H1 (cell line): Measurements from ENCODE around the gene MGST2. TPM values are rescaled to one million over a fixed set of nuclear protein-coding genes. Genes with fewer than 3 reads are reported as not detected.

ENCODE experiments used
- ASH2L ChIP-seq: fragments of 200-600, 300-600 bp; sonication (generic); IDR thresholded peaks from one replicate; pipeline ENCODE4 v1.7.1; 2017; ENCODE audit warnings: low read length
- CBX8 ChIP-seq: fragments of 300-800, 300-1000 bp; sonication (generic); IDR thresholded peaks from 2 replicates; pipeline ENCODE4 v1.7.1; 2016; ENCODE audit warnings: low read depth, low read length, borderline replicate concordance
- CREB1 ChIP-seq: IDR thresholded peaks from 2 replicates; pipeline ENCODE4 v1.6.1; 2012; ENCODE audit warnings: inconsistent platforms
- GABPA ChIP-seq: IDR thresholded peaks from 2 replicates; pipeline ENCODE4 v1.6.1; 2011; ENCODE audit warnings: mild to moderate bottlenecking, low read length, moderate library complexity, borderline replicate concordance; ENCODE audit not compliant: insufficient read depth
- GTF2F1 ChIP-seq: IDR thresholded peaks from 2 replicates; pipeline ENCODE4 v1.6.1; 2012; ENCODE audit warnings: low read depth, low read length, improper control_type of control experiment, borderline replicate concordance
- PHF8 ChIP-seq: fragments of 200-600 bp; sonication (generic); conservative IDR thresholded peaks from 2 replicates; pipeline ENCODE4 v1.7.1; 2012; ENCODE audit warnings: low read depth, mild to moderate bottlenecking, inconsistent platforms, low read length, moderate library complexity
- POLR2A ChIP-seq, 2 experiments: IDR thresholded peaks; 1 replicate in 1 of 2; 2 replicates in 1 of 2; pipeline ENCODE4 v1.6.1; 2011; ENCODE audit warnings: low read depth in 2 of 2, low read length in 2 of 2, mild to moderate bottlenecking in 2 of 2; ENCODE audit errors: control extremely low read depth in 1 of 2
- RBBP5 ChIP-seq: IDR thresholded peaks from 2 replicates; pipeline ENCODE4 v1.7.1; 2012; ENCODE audit warnings: low read depth, mild to moderate bottlenecking, inconsistent platforms, low read length, moderate library complexity, borderline replicate concordance
- RNF2 ChIP-seq: fragments of 200-900, 300-1000 bp; sonication (generic); IDR thresholded peaks from 2 replicates; pipeline ENCODE4 v1.7.1; 2016; ENCODE audit warnings: borderline replicate concordance, low read depth, mild to moderate bottlenecking, antibody characterized with exemption, low read length; ENCODE audit not compliant: poor library complexity, severe bottlenecking; ENCODE audit errors: missing control alignments
- SAP30 ChIP-seq: fragments of 300-600 bp; sonication (generic); IDR thresholded peaks from 2 replicates; pipeline ENCODE4 v1.7.1; 2012; ENCODE audit warnings: low read length, moderate library complexity, mild to moderate bottlenecking, inconsistent platforms; ENCODE audit not compliant: insufficient read depth, insufficient replicate concordance
- SIN3A ChIP-seq, 2 experiments: IDR thresholded peaks in 1 of 2; conservative IDR thresholded peaks in 1 of 2; 2 replicates each; pipeline ENCODE4 v1.6.1; 2011 to 2012; ENCODE audit warnings: low read length in 2 of 2, improper control_type of control experiment in 1 of 2, low read depth in 1 of 2, mild to moderate bottlenecking in 1 of 2
- SIX5 ChIP-seq: IDR thresholded peaks from 2 replicates; pipeline ENCODE4 v1.6.1; 2011; ENCODE audit warnings: mild to moderate bottlenecking, low read depth, low read length
- SUZ12 ChIP-seq: fragments of 200-600 bp; sonication (generic); IDR thresholded peaks from 2 replicates; pipeline ENCODE4 v1.6.1; 2012; ENCODE audit warnings: mild to moderate bottlenecking, inconsistent platforms, low read length, moderate library complexity, mixed read lengths
- TAF1 ChIP-seq: IDR thresholded peaks from 2 replicates; pipeline ENCODE4 v1.6.1; 2011; ENCODE audit warnings: mild to moderate bottlenecking, low read depth, low read length
- TBP ChIP-seq: IDR thresholded peaks from 2 replicates; pipeline ENCODE4 v1.6.1; 2011; ENCODE audit warnings: low read depth, low read length, improper control_type of control experiment
- TEAD4 ChIP-seq: IDR thresholded peaks from 2 replicates; pipeline ENCODE4 v1.6.1; 2012; ENCODE audit warnings: low read depth, low read length, inconsistent platforms, mixed read lengths
- YY1 ChIP-seq: IDR thresholded peaks from 2 replicates; pipeline ENCODE4 v1.6.1; 2011; ENCODE audit warnings: low read depth, mild to moderate bottlenecking, low read length
- ZNF274 ChIP-seq: IDR thresholded peaks from 2 replicates; pipeline ENCODE4 v1.7.0; 2012; ENCODE audit warnings: low read length, borderline replicate concordance; ENCODE audit errors: extremely low read depth
- polyA plus RNA-seq, 7 experiments: library from polyadenylated mRNA; depleted of rRNA in 3 of 7; stranded (reverse) in 5 of 7; unstranded in 2 of 7; fragments of >200 nt in 5 of 7; fragments of 200-250 nt in 2 of 7; gene quantifications; 1 replicate in 5 of 7; 2 replicates in 1 of 7; 4 replicates in 1 of 7; pipeline versions ENCODE4 v1.2.1 to v1.2.3, GENCODE V29; 2011 to 2013; ENCODE audit warnings: missing spikeins in 2 of 7, mixed read lengths in 2 of 7
- total RNA-seq: library from RNA; stranded (reverse); fragmentation: NEBNext Ultra II Directional; extraction: Animal tissue kit (Norgen Biotek cat#: 25700); gene quantifications from 2 replicates; pipeline ENCODE4 v1.2.1, GENCODE V29; 2021
- TF ChIP-seq, protein P1 (sequence below): IDR thresholded peaks from 2 replicates; pipeline ENCODE4 v1.6.1; 2012; ENCODE audit warnings: inconsistent platforms
- TF ChIP-seq, protein P2 (sequence below): IDR thresholded peaks from 2 replicates; pipeline ENCODE4 v1.6.1; 2011; ENCODE audit warnings: low read length, improper control_type of control experiment
- TF ChIP-seq, protein P3 (sequence below): IDR thresholded peaks from 2 replicates; pipeline ENCODE4 v1.6.1; 2012; ENCODE audit warnings: inconsistent platforms

MGST2 gene
- total and polyA plus RNA-seq, 2 of the 8 experiments (the other 6 are each of a cell fraction or from before 2014, with no cell fraction given), result 8.0 to 13.6 TPM

- TF ChIP-seq TEAD4, result peak; percentile 38; the same call in 1 of the 2 replicates
- 0 out of 2 replicates have a peak, but pooled peaks have one; percentile 29 for TF ChIP-seq GABPA
- no peak for TF ChIP-seq SUZ12
- TF ChIP-seq CBX8, result no peak
- TF ChIP-seq SIX5, result no peak
- peak; percentile 71 for TF ChIP-seq TAF1
- peak; percentile 60; the same call in 1 of the 2 replicates for TF ChIP-seq RBBP5
- TF ChIP-seq ZNF274, result no peak
- TF ChIP-seq, protein P1, sequence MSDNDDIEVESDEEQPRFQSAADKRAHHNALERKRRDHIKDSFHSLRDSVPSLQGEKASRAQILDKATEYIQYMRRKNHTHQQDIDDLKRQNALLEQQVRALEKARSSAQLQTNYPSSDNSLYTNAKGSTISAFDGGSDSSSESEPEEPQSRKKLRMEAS, result peak; percentile 66; the same call in 1 of the 2 replicates
- TF ChIP-seq, protein P2, sequence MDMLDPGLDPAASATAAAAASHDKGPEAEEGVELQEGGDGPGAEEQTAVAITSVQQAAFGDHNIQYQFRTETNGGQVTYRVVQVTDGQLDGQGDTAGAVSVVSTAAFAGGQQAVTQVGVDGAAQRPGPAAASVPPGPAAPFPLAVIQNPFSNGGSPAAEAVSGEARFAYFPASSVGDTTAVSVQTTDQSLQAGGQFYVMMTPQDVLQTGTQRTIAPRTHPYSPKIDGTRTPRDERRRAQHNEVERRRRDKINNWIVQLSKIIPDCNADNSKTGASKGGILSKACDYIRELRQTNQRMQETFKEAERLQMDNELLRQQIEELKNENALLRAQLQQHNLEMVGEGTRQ, result no peak
- TF ChIP-seq POLR2A (IDR thresholded peaks at IDR 0.05; ENCODE audit: control extremely low read depth in 1 of 2, low read depth in 2 of 2, low read length in 2 of 2), result peak; percentile 21 to 30
- TF ChIP-seq, protein P3, sequence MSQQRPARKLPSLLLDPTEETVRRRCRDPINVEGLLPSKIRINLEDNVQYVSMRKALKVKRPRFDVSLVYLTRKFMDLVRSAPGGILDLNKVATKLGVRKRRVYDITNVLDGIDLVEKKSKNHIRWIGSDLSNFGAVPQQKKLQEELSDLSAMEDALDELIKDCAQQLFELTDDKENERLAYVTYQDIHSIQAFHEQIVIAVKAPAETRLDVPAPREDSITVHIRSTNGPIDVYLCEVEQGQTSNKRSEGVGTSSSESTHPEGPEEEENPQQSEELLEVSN, result no peak
- peak; percentile 50; the same call in 1 of the 2 replicates for TF ChIP-seq CREB1
- TF ChIP-seq ASH2L, result peak; percentile 83
- TF ChIP-seq PHF8, result peak; percentile 36; the same call in 1 of the 2 replicates
- no peak for TF ChIP-seq SAP30
- TF ChIP-seq TBP, result no peak; the same call in 1 of the 2 replicates
- TF ChIP-seq YY1, result peak; percentile 74; the same call in 1 of the 2 replicates
- TF ChIP-seq SIN3A (conservative IDR thresholded peaks at IDR 0.05 in 1 of 2, IDR thresholded peaks at IDR 0.05 in 1 of 2; ENCODE audit: low read depth in 1 of 2, low read length in 2 of 2), result 0 out of 4 replicates have a peak, but pooled peaks of 1 of the 2 experiments have one; percentile 44
- TF ChIP-seq RNF2, result no peak
- TF ChIP-seq GTF2F1, result no peak
Observed at GRCh38 chr4:139665690-139666529, at the start of gene MGST2 (continued).
